Cardiac fibroblast (primary cell): ENCODE measurements around the gene RPH3AL.
"Not testable (repeated sequence)": the region's sequence is repeated elsewhere in the genome, so short reads cannot be mapped to it uniquely, and the experiment has no call there.

Experiments
- DNase-seq, 2 donors: peaks; one replicate each; pipeline versions ENCODE4 v3.0.0 to v3.0.0-alpha.2; 2010; ENCODE audit warnings: low read depth in 2 of 2
- H3K4me3 ChIP-seq, 2 donors: replicated peaks in 1 of 2; 1 replicate in 1 of 2; 2 replicates in 1 of 2; pipeline ENCODE4 v1.5.1; 2011; ENCODE audit warnings: low read depth in 2 of 2, low read length in 2 of 2, mild to moderate bottlenecking in 2 of 2, moderate library complexity in 1 of 2
- CTCF ChIP-seq: IDR thresholded peaks from one replicate; pipeline ENCODE4 v1.5.1; 2011; ENCODE audit warnings: low read depth, mild to moderate bottlenecking, low read length, inconsistent platforms

Gene RPH3AL

GRCh38 chr17:323181-323580 is 29.4 kb downstream of the RPH3AL start:
- TF ChIP-seq CTCF = no peak
- no peak for DNase-seq
- no peak overlapping the region for H3K4me3 ChIP-seq

- H3K4me3 ChIP-seq = no peak overlapping the region
- no peak for TF ChIP-seq CTCF
- no peak for DNase-seq
Observed at GRCh38 chr17:322006-322780, 30.4 kb downstream of the RPH3AL start.

- TF ChIP-seq CTCF = no peak
- no peak for DNase-seq
- H3K4me3 ChIP-seq = no peak overlapping the region
Observed at GRCh38 chr17:321386-321941, 31.1 kb downstream of the RPH3AL start.

GRCh38 chr17:320809-321385 is 31.7 kb downstream of the RPH3AL start:
- no peak for DNase-seq
- no peak for TF ChIP-seq CTCF
- no peak overlapping the region for H3K4me3 ChIP-seq

GRCh38 chr17:320139-320538 is 32.5 kb downstream of the RPH3AL start:
- no peak overlapping the region for H3K4me3 ChIP-seq
- TF ChIP-seq CTCF = no peak
- no peak for DNase-seq

- H3K4me3 ChIP-seq = no peak overlapping the region
- no peak for DNase-seq
- no peak for TF ChIP-seq CTCF
Observed at GRCh38 chr17:319266-319665, 33.3 kb downstream of the RPH3AL start.

GRCh38 chr17:317070-317469 is 35.5 kb downstream of the RPH3AL start:
- not testable (repeated sequence) for H3K4me3 ChIP-seq, DNase-seq

- DNase-seq, H3K4me3 ChIP-seq: not testable (repeated sequence)
Observed at GRCh38 chr17:315399-315798, 37.2 kb downstream of the RPH3AL start.

- not testable (repeated sequence) for H3K4me3 ChIP-seq, DNase-seq
Observed at GRCh38 chr17:314614-314944, 38.0 kb downstream of the RPH3AL start.
